K562 (cell line): ENCODE results near the gene CALHM4. TPM values are rescaled to one million over a fixed set of nuclear protein-coding genes. Genes with fewer than 3 reads are reported as not detected.

Source experiments
- ADNP ChIP-seq: fragments of 200-800 bp; sonication (Bioruptor generic); IDR thresholded peaks from 2 replicates; pipeline ENCODE4 v1.6.1; 2016; ENCODE audit warnings: missing genetic modification characterization, missing compliant biosample characterization
- CREBBP ChIP-seq: IDR thresholded peaks from one replicate; pipeline ENCODE4 v1.6.1; 2012; ENCODE audit warnings: low read depth, mild to moderate bottlenecking, control low read depth, inconsistent platforms, low read length
- DNMT1 ChIP-seq: fragments of 450-650 bp; IDR thresholded peaks from 2 replicates; pipeline ENCODE4 v1.6.1; 2016; ENCODE audit warnings: antibody characterized with exemption, mild to moderate bottlenecking
- ESRRB ChIP-seq: fragments of 250-450 bp; sonication (Bioruptor Pico); IDR thresholded peaks from 2 replicates; pipeline ENCODE4 v1.5.0; 2020; ENCODE audit warnings: mild to moderate bottlenecking, moderate library complexity, borderline replicate concordance
- RFX5 ChIP-seq: IDR thresholded peaks from 2 replicates; pipeline ENCODE4 v1.6.1; 2011; ENCODE audit warnings: low read depth, mild to moderate bottlenecking, improper control_type of control experiment, low read length
- TCF7L2 ChIP-seq: fragments of 150-350 bp; IDR thresholded peaks from 2 replicates; pipeline ENCODE4 v1.6.1; 2016; ENCODE audit warnings: low read depth, mild to moderate bottlenecking, low read length, moderate library complexity
- ZBED1 ChIP-seq: IDR thresholded peaks from 2 replicates; pipeline ENCODE4 v1.6.1; 2014
- polyA plus RNA-seq, 8 experiments: library from polyadenylated mRNA; depleted of rRNA in 4 of 8; stranded (reverse) in 5 of 8; unstranded in 3 of 8; fragments of >200 nt; fragmentation: Nextera tagmentation in 2 of 8; fragmentation: Illumina TruSeq in 1 of 8; extraction: Ambion mirVana in 2 of 8; extraction: Trizol in 1 of 8; gene quantifications; 2 replicates each; pipeline versions ENCODE4 v1.2.1 to v1.2.3, GENCODE V29; 2011 to 2014; ENCODE audit warnings: inconsistent platforms in 1 of 8, missing spikeins in 1 of 8
- total RNA-seq, 7 experiments: library from RNA; depleted of rRNA in 6 of 7; stranded (reverse); fragments of >200 nt in 6 of 7; fragmentation: Illumina TruSeq in 2 of 7; extraction: Trizol in 2 of 7; gene quantifications; 2 replicates each; pipeline versions ENCODE4 v1.2.1 to v1.2.3, GENCODE V29; 2011 to 2021; ENCODE audit warnings: low replicate concordance in 1 of 7
- TF ChIP-seq, protein P1 (sequence below), 2 experiments: fragments of 450-650 bp in 1 of 2; sonication (generic) in 1 of 2; formaldehyde crosslinking in 1 of 2; IDR thresholded peaks; 2 replicates each; pipeline versions ENCODE4 v1.7.1 to v1.9.0; 2016 to 2022; ENCODE audit warnings: inconsistent platforms in 1 of 2, mild to moderate bottlenecking in 1 of 2, missing genetic modification reagents in 1 of 2

CALHM4 gene
- total and polyA plus RNA-seq, 9 of the 15 experiments (the other 6 are each of a cell fraction or from before 2014, with no cell fraction given) = not detected

GRCh38 chr6:116595247-116595646, 41.7 kb downstream of the CALHM4 start (continued):
- TF ChIP-seq, protein P1, sequence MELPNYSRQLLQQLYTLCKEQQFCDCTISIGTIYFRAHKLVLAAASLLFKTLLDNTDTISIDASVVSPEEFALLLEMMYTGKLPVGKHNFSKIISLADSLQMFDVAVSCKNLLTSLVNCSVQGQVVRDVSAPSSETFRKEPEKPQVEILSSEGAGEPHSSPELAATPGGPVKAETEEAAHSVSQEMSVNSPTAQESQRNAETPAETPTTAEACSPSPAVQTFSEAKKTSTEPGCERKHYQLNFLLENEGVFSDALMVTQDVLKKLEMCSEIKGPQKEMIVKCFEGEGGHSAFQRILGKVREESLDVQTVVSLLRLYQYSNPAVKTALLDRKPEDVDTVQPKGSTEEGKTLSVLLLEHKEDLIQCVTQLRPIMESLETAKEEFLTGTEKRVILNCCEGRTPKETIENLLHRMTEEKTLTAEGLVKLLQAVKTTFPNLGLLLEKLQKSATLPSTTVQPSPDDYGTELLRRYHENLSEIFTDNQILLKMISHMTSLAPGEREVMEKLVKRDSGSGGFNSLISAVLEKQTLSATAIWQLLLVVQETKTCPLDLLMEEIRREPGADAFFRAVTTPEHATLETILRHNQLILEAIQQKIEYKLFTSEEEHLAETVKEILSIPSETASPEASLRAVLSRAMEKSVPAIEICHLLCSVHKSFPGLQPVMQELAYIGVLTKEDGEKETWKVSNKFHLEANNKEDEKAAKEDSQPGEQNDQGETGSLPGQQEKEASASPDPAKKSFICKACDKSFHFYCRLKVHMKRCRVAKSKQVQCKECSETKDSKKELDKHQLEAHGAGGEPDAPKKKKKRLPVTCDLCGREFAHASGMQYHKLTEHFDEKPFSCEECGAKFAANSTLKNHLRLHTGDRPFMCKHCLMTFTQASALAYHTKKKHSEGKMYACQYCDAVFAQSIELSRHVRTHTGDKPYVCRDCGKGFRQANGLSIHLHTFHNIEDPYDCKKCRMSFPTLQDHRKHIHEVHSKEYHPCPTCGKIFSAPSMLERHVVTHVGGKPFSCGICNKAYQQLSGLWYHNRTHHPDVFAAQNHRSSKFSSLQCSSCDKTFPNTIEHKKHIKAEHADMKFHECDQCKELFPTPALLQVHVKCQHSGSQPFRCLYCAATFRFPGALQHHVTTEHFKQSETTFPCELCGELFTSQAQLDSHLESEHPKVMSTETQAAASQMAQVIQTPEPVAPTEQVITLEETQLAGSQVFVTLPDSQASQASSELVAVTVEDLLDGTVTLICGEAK (IDR thresholded peaks at IDR 0.05) = no peak
- TF ChIP-seq, protein P1 (CRISPR knock-in tag; IDR thresholded peaks at IDR 0.05) = no peak
- TF ChIP-seq ZBED1 (no peak), CREBBP (no peak), ESRRB (no peak), ADNP (tag) (no peak), RFX5 (no peak), TCF7L2 (no peak), DNMT1 (no peak)
